PFSK-1 (cell line): Measurements from ENCODE around the gene CASZ1.

Experiments
- REST ChIP-seq, 2 experiments: IDR thresholded peaks; 2 replicates each; pipeline versions ENCODE4 v1.6.1 to v1.8.0; 2011 to 2012; ENCODE audit warnings: low read depth in 2 of 2, low read length in 2 of 2, control low read depth in 1 of 2, inconsistent platforms in 1 of 2, mild to moderate bottlenecking in 1 of 2, moderate library complexity in 1 of 2; ENCODE audit not compliant: insufficient read depth in 1 of 2
- SIN3A ChIP-seq: IDR thresholded peaks from 2 replicates; pipeline ENCODE4 v1.6.1; 2012; ENCODE audit warnings: mild to moderate bottlenecking, low read length, moderate library complexity, borderline replicate concordance; ENCODE audit not compliant: insufficient read depth

- TF ChIP-seq SIN3A (no peak), REST (IDR thresholded peaks at IDR 0.05; ENCODE audit: insufficient read depth in 1 of 2, low read depth in 2 of 2, low read length in 2 of 2) (no peak)
Observed at GRCh38 chr1:10663678-10664035, 132.8 kb downstream of the CASZ1 start.
